ENCODE results near the gene HPN.
"Not testable (repeated sequence)": the region's sequence is repeated elsewhere in the genome, so short reads cannot be mapped to it uniquely, and the experiment has no call there.

DNA sequence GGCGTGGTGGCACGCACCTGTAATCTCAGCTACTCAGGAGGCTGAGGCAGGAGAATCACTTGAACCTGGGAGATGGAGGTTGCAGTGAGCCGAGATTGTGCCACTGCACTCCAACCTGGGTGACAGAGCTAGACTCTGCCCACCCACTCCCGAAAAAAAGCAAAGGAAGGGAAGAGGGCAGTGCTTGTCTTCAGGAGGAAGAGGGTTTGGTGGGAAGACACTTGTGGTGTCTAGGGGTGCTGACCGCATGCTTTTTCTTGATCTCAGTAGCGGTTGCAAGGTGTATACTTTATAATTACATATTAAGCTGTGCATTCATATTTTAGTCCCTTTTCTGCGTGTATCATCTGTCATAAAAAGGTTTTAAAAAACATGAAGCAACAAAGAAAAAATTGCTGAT lies 48.9 kb upstream of the HPN start:
- not testable (repeated sequence) for TF ChIP-seq CTCF (IDR thresholded peaks at IDR 0.05; ENCODE audit: borderline replicate concordance, extremely low read depth, low read length, poor library complexity, severe bottlenecking); EZH2 (IDR thresholded peaks at IDR 0.05; ENCODE audit: borderline replicate concordance, low read depth, low read length, severe bottlenecking)

All from DND-41 (cell line).